Measurements from ENCODE around the gene TMEM88. TPM values are rescaled to one million over a fixed set of nuclear protein-coding genes. Genes with fewer than 3 reads are reported as not detected.

Gene TMEM88
- total and polyA plus RNA-seq, 2 experiments from 2014 or later, result not detected

DNA sequence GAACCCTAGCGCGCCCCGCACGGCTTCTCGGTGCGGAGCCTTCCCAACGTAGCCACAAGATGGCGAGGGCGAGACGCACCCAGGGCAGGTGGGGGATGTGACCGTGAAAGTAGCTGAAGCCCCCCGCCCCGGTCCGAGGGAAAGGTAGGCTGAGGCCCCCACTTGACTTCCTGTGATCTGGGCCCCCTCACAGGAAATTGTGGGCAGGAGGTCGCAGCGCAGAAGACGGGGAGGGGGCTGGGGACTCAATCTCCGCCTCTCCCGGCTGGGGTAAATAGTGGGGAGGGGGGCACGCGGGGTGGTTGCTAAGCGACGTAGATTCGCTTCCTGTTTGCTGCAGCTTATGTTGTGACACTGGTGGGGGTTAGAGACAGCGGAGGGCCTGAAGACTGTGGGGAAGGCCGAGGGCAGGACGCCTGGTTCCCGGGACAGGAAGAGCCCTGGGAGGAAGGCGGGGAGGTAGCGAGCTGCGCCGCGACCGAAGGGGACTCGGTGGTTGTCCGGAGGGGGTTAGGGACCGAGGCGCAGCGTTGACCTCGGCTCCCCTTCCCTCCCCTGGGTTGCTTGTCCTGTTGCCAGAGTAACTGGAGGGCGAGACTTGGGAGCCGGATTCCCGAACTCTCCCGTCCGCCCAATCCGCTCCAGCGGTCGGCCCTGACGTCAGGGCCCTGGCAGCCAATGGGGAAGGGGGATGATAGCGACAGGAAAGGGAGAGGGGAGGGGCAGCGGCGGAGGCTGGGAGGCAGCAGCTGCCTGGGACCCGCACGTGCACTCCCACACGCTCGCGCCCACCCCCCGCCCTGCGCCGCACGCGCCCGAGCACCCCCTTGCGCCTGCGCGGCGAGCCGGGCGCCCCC, 19.7 kb upstream of the TMEM88 start:
- Histone ChIP-seq H3K4me1 (ENCODE audit: insufficient read depth) (peaks cover 17% of the 10 kb centered on the region), H2AFZ (peak overlapping the region; percentile 79), H3K36me3 (ENCODE audit: low read depth) (no peaks in the 10 kb centered on the region), H4K20me1 (ENCODE audit: insufficient read depth) (no peaks in the 10 kb centered on the region), H3F3A (ENCODE audit: insufficient read depth) (peaks cover 15% of the 10 kb centered on the region), H3K9ac (peak overlapping the region; percentile 96), H3K27ac (peak overlapping the region; percentile 97), H3K79me2 (ENCODE audit: insufficient read depth) (peaks cover 22% of the 10 kb centered on the region), H3K4me3 (peak overlapping the region; percentile 83), H3K4me2 (ENCODE audit: unreplicated experiment) (peak overlapping the region; percentile 81), H3K9me2 (ENCODE audit: insufficient read depth) (no peaks in the 10 kb centered on the region), H3K9me3 (ENCODE audit: low read depth) (no peaks in the 10 kb centered on the region), H3K27me3 (replicated peaks; ENCODE audit: insufficient read depth) (no peaks in the 10 kb centered on the region)
- DNase-seq, result peak; percentile 98
- TF ChIP-seq EZH2 (IDR thresholded peaks at IDR 0.05; ENCODE audit: insufficient read depth, poor library complexity, severe bottlenecking) (no peak), EZH2phosphoT487 (IDR thresholded peaks at IDR 0.05; ENCODE audit: insufficient read depth, low read depth) (no peak)
- 1 to 2% methylated on average over 49 to 69 of the region's 69 CpGs for WGBS, 2 experiments (ENCODE audit: low coverage in 1 of 2, low lambda C conversion rate in 2 of 2, missing lambda C conversion rate in 2 of 2)
- in situ Hi-C loops (cut with MboI), result loop anchor here (10.0 kb wide), 1 partner anchor 60 kb away; no protein-coding TSS in a partner anchor

DNA sequence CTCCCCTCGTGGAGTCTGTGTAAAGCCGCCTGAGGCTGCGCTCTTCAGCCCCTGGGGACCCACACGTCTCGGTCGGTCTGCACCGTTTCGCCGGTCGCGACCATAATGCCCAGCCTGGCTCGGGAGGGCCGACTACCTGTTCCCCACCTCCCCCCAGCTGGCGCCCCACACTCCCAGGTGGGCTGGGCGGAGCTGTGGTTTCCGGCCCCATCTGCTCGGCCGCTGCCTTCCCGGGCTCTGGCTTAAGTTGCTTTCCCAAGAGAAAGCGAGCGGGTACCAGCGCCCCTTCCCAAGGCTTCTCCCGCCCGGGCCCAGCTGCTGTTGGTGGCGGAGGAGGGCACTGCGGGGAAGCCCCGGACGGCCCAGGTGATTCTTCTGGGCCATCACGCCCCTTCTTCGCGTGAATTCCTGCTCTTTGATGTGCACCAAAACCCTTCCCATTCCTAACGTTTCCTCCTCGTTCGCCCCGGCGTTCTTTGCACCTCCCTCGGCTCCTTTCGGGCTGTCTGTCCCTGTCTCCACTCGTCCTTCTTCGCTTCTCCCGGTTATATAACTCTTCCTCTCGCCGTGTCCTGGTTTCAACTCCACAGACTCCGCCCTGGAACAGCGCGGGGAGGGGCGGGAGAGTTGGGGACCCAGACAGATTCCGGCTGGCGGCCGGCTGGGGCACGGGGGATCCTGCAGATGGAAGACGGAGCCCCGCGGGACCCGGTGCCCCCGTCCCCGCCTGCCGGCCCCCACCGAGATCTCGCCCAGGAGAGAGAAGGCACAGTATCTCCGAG, 18.9 kb upstream of the TMEM88 start:
- peaks cover 20% of the 10 kb centered on the region for H3K4me1 ChIP-seq (ENCODE audit: insufficient read depth)
- H2AFZ ChIP-seq, result peak overlapping the region; percentile 69
- no peaks in the 10 kb centered on the region for H4K20me1 ChIP-seq (ENCODE audit: insufficient read depth)
- H3K9me3 ChIP-seq (ENCODE audit: low read depth), result no peaks in the 10 kb centered on the region
- DNase-seq, result peak; percentile 77
- in situ Hi-C loops (cut with MboI), result loop anchor here (10.0 kb wide), 1 partner anchor 61 kb away; no protein-coding TSS in a partner anchor
- no peaks in the 10 kb centered on the region for H3K36me3 ChIP-seq (ENCODE audit: low read depth)
- H3F3A ChIP-seq (ENCODE audit: insufficient read depth), result peaks cover 23% of the 10 kb centered on the region
- H3K4me2 ChIP-seq (ENCODE audit: unreplicated experiment), result peak overlapping the region; percentile 62
- peaks cover 29% of the 10 kb centered on the region for H3K79me2 ChIP-seq (ENCODE audit: insufficient read depth)
- 1 to 3% methylated on average over 38 to 61 of the region's 61 CpGs for WGBS, 2 experiments (ENCODE audit: low coverage in 1 of 2, low lambda C conversion rate in 2 of 2, missing lambda C conversion rate in 2 of 2)
- peak overlapping the region; percentile 83 for H3K4me3 ChIP-seq
- H3K9ac ChIP-seq, result peak overlapping the region; percentile 96
- no peaks in the 10 kb centered on the region for H3K27me3 ChIP-seq (replicated peaks; ENCODE audit: insufficient read depth)
- peak overlapping the region; percentile 97 for H3K27ac ChIP-seq
- TF ChIP-seq EZH2 (IDR thresholded peaks at IDR 0.05; ENCODE audit: insufficient read depth, poor library complexity, severe bottlenecking) (no peak), EZH2phosphoT487 (IDR thresholded peaks at IDR 0.05; ENCODE audit: insufficient read depth, low read depth) (no peak)
- H3K9me2 ChIP-seq (ENCODE audit: insufficient read depth), result no peaks in the 10 kb centered on the region

DNA sequence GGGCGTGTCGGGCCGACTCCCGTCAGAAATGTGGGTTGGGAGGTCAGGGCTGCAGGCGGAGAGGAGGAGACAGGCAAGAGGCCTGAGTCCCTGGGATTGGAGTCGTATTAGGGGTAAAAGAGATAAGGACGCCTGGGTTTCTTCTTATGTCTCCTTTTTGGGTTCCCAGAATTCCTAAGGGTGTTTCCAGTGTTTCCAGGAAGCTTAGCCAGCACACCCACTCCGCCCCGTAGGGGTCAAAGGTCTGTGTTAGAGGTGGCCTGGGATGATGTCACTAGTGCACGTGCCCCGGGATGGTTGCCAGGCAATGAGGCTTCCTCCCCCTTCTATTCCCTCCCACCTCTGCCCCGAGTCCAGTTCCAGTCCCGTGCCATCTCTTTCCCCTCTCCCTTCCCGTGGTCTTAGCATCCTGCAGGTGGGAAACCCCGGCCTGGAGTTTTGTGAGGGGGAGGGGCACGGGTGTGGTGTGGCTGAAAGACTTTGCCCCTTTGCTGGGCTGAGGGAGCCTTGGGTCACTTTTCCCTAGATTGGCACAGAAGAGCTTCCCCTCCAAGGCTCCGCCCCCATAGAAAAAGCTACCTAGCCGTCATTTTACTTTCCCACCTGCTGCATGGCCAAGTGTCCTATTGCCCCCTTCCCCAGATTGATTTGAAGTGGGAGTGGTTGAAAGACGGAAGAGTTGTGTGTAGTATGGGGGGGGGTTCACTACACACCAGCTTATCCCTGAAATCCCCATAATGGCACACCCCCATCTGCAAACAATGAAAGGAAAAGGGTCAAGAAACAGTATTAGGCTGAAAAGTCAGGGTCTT, 18.1 kb upstream of the TMEM88 start:
- H3K9me2 ChIP-seq (ENCODE audit: insufficient read depth), result no peaks in the 10 kb centered on the region
- in situ Hi-C loops (cut with MboI), result loop anchor here (10.0 kb wide), 1 partner anchor 62 kb away; no protein-coding TSS in a partner anchor

More for the DNA sequence above, 18.1 kb upstream of the TMEM88 start:
- no peaks in the 10 kb centered on the region for H3K27me3 ChIP-seq (replicated peaks; ENCODE audit: insufficient read depth)
- peak overlapping the region; percentile 69 for H2AFZ ChIP-seq
- DNase-seq, result peak; percentile 91
- no peaks in the 10 kb centered on the region for H4K20me1 ChIP-seq (ENCODE audit: insufficient read depth)
- peak overlapping the region; percentile 62 for H3K4me2 ChIP-seq (ENCODE audit: unreplicated experiment)
- peaks cover 28% of the 10 kb centered on the region for H3F3A ChIP-seq (ENCODE audit: insufficient read depth)
- H3K27ac ChIP-seq, result peak overlapping the region; percentile 97
- no peaks in the 10 kb centered on the region for H3K36me3 ChIP-seq (ENCODE audit: low read depth)
- H3K9me3 ChIP-seq (ENCODE audit: low read depth), result no peaks in the 10 kb centered on the region
- peak overlapping the region; percentile 96 for H3K9ac ChIP-seq
- H3K4me3 ChIP-seq, result peak overlapping the region; percentile 83
- TF ChIP-seq EZH2 (IDR thresholded peaks at IDR 0.05; ENCODE audit: insufficient read depth, poor library complexity, severe bottlenecking) (no peak), EZH2phosphoT487 (IDR thresholded peaks at IDR 0.05; ENCODE audit: insufficient read depth, low read depth) (no peak)
- peaks cover 29% of the 10 kb centered on the region for H3K79me2 ChIP-seq (ENCODE audit: insufficient read depth)
- 5 to 6% methylated on average over 19 of the region's 19 CpGs for WGBS, 2 experiments (ENCODE audit: low coverage in 1 of 2, low lambda C conversion rate in 2 of 2, missing lambda C conversion rate in 2 of 2)
- peaks cover 23% of the 10 kb centered on the region for H3K4me1 ChIP-seq (ENCODE audit: insufficient read depth)
